SK-N-SH (cell line): Measurements from ENCODE around the gene AKAP6. TPM values are rescaled to one million over a fixed set of nuclear protein-coding genes. Genes with fewer than 3 reads are reported as not detected.

Experiments used
- CTCF ChIA-PET: fragments of 300-600, 350-600 bp; formaldehyde crosslinking; extraction: SDS; loops from one replicate; lab custom pipeline; 2021; lab: Yijun Ruan, JAX
- POLR2A ChIA-PET: fragments of 350-600 bp; sonication (Branson Sonifier 250); formaldehyde crosslinking; extraction: SDS; loops from one replicate; lab custom pipeline; 2020; ENCODE audit warnings: antibody characterized with exemption, inconsistent platforms; lab: Yijun Ruan, JAX
- DNase-seq: peaks from one replicate; pipeline ENCODE4 v3.0.0; 2012
- H2AFZ ChIP-seq: fragments of 200-600 bp; sonication (generic); 2 replicates; pipeline ENCODE4 v1.8.1; 2016; ENCODE audit warnings: antibody characterized with exemption, mild to moderate bottlenecking, low read depth
- H3F3A ChIP-seq: fragments of 200-600 bp; sonication (generic); replicated peaks from 2 replicates; pipeline ENCODE3; 2016; ENCODE audit warnings: antibody characterized with exemption, mild to moderate bottlenecking; ENCODE audit not compliant: insufficient read depth
- H3K27ac ChIP-seq, 2 experiments: fragments of 200-500 bp in 1 of 2; fragments of 200-600 bp in 1 of 2; sonication (Bioruptor generic) in 1 of 2; sonication (generic), shearing (Covaris generic) in 1 of 2; 2 replicates each; pipeline versions ENCODE4 v1.5.1 to v1.6.1; 2014 to 2016; ENCODE audit warnings: low read depth in 2 of 2, inconsistent platforms in 1 of 2, low read length in 1 of 2, mild to moderate bottlenecking in 1 of 2, mixed read lengths in 1 of 2
- H3K27me3 ChIP-seq: fragments of 200-600 bp; sonication (generic), shearing (Covaris generic); 2 replicates; pipeline ENCODE4 v1.6.1; 2016; ENCODE audit warnings: mixed run types; ENCODE audit not compliant: insufficient read depth
- H3K36me3 ChIP-seq, 2 experiments: fragments of 200-500 bp in 1 of 2; fragments of 200-600 bp in 1 of 2; sonication (Bioruptor generic) in 1 of 2; sonication (generic) in 1 of 2; replicated peaks in 1 of 2; 2 replicates each; pipeline versions ENCODE3 to v1.5.1; 2014 to 2016; ENCODE audit warnings: low read length in 1 of 2, mild to moderate bottlenecking in 1 of 2; ENCODE audit not compliant: insufficient read depth in 2 of 2, control insufficient read depth in 1 of 2
- H3K4me1 ChIP-seq, 2 experiments: fragments of 200-500 bp in 1 of 2; fragments of 200-600 bp in 1 of 2; sonication (Bioruptor generic) in 1 of 2; sonication (generic), shearing (Covaris generic) in 1 of 2; 2 replicates each; pipeline versions ENCODE4 v1.5.1 to v1.6.1; 2014 to 2016; ENCODE audit warnings: low read depth in 1 of 2, low read length in 1 of 2, mixed run types in 1 of 2; ENCODE audit not compliant: insufficient read depth in 2 of 2, control insufficient read depth in 1 of 2
- H3K4me2 ChIP-seq: fragments of 200-600 bp; sonication (generic), shearing (Covaris generic); 2 replicates; pipeline ENCODE4 v1.6.1; 2017; ENCODE audit warnings: mixed run types
- H3K4me3 ChIP-seq, 2 experiments: fragments of 200-500 bp in 1 of 2; fragments of 200-600 bp in 1 of 2; sonication (Bioruptor generic) in 1 of 2; sonication (generic), shearing (Covaris generic) in 1 of 2; 2 replicates each; pipeline versions ENCODE4 v1.5.1 to v1.8.1; 2014 to 2016; ENCODE audit warnings: low read depth in 2 of 2, inconsistent platforms in 1 of 2, low read length in 1 of 2, mild to moderate bottlenecking in 1 of 2, mixed read lengths in 1 of 2, moderate library complexity in 1 of 2
- H3K79me2 ChIP-seq: fragments of 200-600 bp; sonication (generic); 2 replicates; pipeline ENCODE4 v1.8.1; 2017; ENCODE audit warnings: mild to moderate bottlenecking; ENCODE audit not compliant: insufficient read depth
- H3K9ac ChIP-seq: fragments of 200-600 bp; sonication (generic); 2 replicates; pipeline ENCODE4 v1.6.1; 2017; ENCODE audit warnings: mixed run types
- H3K9me2 ChIP-seq: fragments of 200-600 bp; sonication (generic); 2 replicates; pipeline ENCODE4 v1.6.1; 2017; ENCODE audit warnings: mixed run types
- H3K9me3 ChIP-seq: fragments of 200-600 bp; sonication (generic); 2 replicates; pipeline ENCODE4 v1.6.1; 2017; ENCODE audit warnings: mixed run types, mild to moderate bottlenecking, moderate library complexity
- H4K20me1 ChIP-seq: fragments of 200-600 bp; sonication (generic); 2 replicates; pipeline ENCODE4 v1.6.1; 2017; ENCODE audit warnings: mild to moderate bottlenecking, mixed run types; ENCODE audit not compliant: insufficient read depth
- CHD2 ChIP-seq: fragments of 150-350 bp; IDR thresholded peaks from 2 replicates; pipeline ENCODE4 v1.6.1; 2018; ENCODE audit warnings: low read length; ENCODE audit not compliant: partially characterized antibody
- CTCF ChIP-seq: fragments of 200-600 bp; sonication (generic); IDR thresholded peaks from 2 replicates; pipeline ENCODE4 v1.6.1; 2017; ENCODE audit warnings: antibody characterized with exemption, mild to moderate bottlenecking, moderate library complexity
- ELF1 ChIP-seq: IDR thresholded peaks from 2 replicates; pipeline ENCODE4 v1.4.0; 2012
- EP300 ChIP-seq, 2 experiments: IDR thresholded peaks; 2 replicates each; pipeline versions ENCODE4 v1.4.0 to v1.6.1; 2012; ENCODE audit warnings: borderline replicate concordance in 1 of 2, low read depth in 1 of 2, low read length in 1 of 2
- EZH2phosphoT487 ChIP-seq: fragments of 200-600 bp; sonication (generic); IDR thresholded peaks from 2 replicates; pipeline ENCODE4 v1.6.1; 2017; ENCODE audit warnings: low read depth, mixed run types, mild to moderate bottlenecking, antibody characterized with exemption, moderate library complexity, borderline replicate concordance
- FOSL2 ChIP-seq: IDR thresholded peaks from 2 replicates; pipeline ENCODE4 v1.4.0; 2012; ENCODE audit warnings: low read depth, mild to moderate bottlenecking, moderate library complexity, borderline replicate concordance
- FOXJ3 ChIP-seq: sonication (generic); formaldehyde crosslinking; IDR thresholded peaks from 2 replicates; pipeline ENCODE4 v1.5.1; 2020; ENCODE audit warnings: mild to moderate bottlenecking, missing genetic modification reagents
- FOXM1 ChIP-seq: IDR thresholded peaks from 2 replicates; pipeline ENCODE4 v1.4.0; 2012; ENCODE audit warnings: low read depth, mild to moderate bottlenecking
- GABPA ChIP-seq: IDR thresholded peaks from 2 replicates; pipeline ENCODE4 v1.4.0; 2012; ENCODE audit warnings: low read depth, mild to moderate bottlenecking
- IRF3 ChIP-seq: fragments of 150-350 bp; IDR thresholded peaks from 2 replicates; pipeline ENCODE4 v1.6.1; 2016; ENCODE audit warnings: mild to moderate bottlenecking, low read depth, low read length
- JUND ChIP-seq: IDR thresholded peaks from 2 replicates; pipeline ENCODE4 v1.4.0; 2012
- MXI1 ChIP-seq: IDR thresholded peaks from 2 replicates; pipeline ENCODE4 v1.6.1; 2012; ENCODE audit warnings: mild to moderate bottlenecking, low read depth, low read length, improper control_type of control experiment
- NFIC ChIP-seq: IDR thresholded peaks from 2 replicates; pipeline ENCODE4 v1.4.0; 2012; ENCODE audit warnings: borderline replicate concordance
- NRF1 ChIP-seq: IDR thresholded peaks from 2 replicates; pipeline ENCODE4 v1.6.1; 2012; ENCODE audit warnings: low read depth, mild to moderate bottlenecking, low read length
- POLR2AphosphoS5 ChIP-seq: IDR thresholded peaks from 2 replicates; pipeline ENCODE4 v1.6.1; 2012; ENCODE audit warnings: low read depth, low read length
- RAD21 ChIP-seq: IDR thresholded peaks from 2 replicates; pipeline ENCODE4 v1.6.1; 2012; ENCODE audit warnings: mild to moderate bottlenecking, low read length
- RCOR1 ChIP-seq: fragments of 150-350 bp; IDR thresholded peaks from 2 replicates; pipeline ENCODE4 v1.6.1; 2017; ENCODE audit warnings: antibody characterized with exemption, low read length
- RFX5 ChIP-seq: IDR thresholded peaks from 2 replicates; pipeline ENCODE4 v1.6.1; 2012; ENCODE audit warnings: mild to moderate bottlenecking, improper control_type of control experiment, low read length
- RXRA ChIP-seq: IDR thresholded peaks from 2 replicates; pipeline ENCODE4 v1.4.0; 2012; ENCODE audit warnings: low read depth, mild to moderate bottlenecking, borderline replicate concordance
- TEAD4 ChIP-seq: IDR thresholded peaks from 2 replicates; pipeline ENCODE4 v1.4.0; 2012; ENCODE audit warnings: mild to moderate bottlenecking, borderline replicate concordance; ENCODE audit not compliant: insufficient read depth
- YY1 ChIP-seq: IDR thresholded peaks from 2 replicates; pipeline ENCODE4 v1.4.0; 2012; ENCODE audit warnings: low read depth, mild to moderate bottlenecking
- WGBS: methylation state at CpG from one replicate; pipeline ENCODE4 v1.1.6; 2017; ENCODE audit warnings: low lambda C conversion rate; 5-methylcytosine and 5-hydroxymethylcytosine counted together
- polyA plus RNA-seq, 3 experiments: library from polyadenylated mRNA; depleted of rRNA; stranded (reverse); fragments of >200 nt; gene quantifications; 2 replicates each; pipeline ENCODE4 v1.2.3, GENCODE V29; 2012
- TF ChIP-seq, protein P1 (sequence below): IDR thresholded peaks from 2 replicates; pipeline ENCODE4 v1.4.0; 2012; ENCODE audit warnings: low read depth
- TF ChIP-seq, protein P2 (sequence below): fragments of 150-350 bp; IDR thresholded peaks from 2 replicates; pipeline ENCODE4 v1.6.1; 2017; ENCODE audit warnings: antibody characterized with exemption, low read length, low read depth, borderline replicate concordance
- TF ChIP-seq, protein P3 (sequence below): IDR thresholded peaks from 2 replicates; pipeline ENCODE4 v1.6.1; 2012; ENCODE audit warnings: mild to moderate bottlenecking, low read depth, low read length, moderate library complexity

Gene AKAP6
- polyA plus RNA-seq, 1 of the 3 experiments (the other 2 are of a cell fraction) = 1.7 TPM

GRCh38 chr14:32349322-32349721, 20.2 kb downstream of the AKAP6 start:
- Histone ChIP-seq H3K4me1 (peaks cover 0 to 5% of the 10 kb centered on the region in 2 experiments; a peak in 2 of 4 replicates), H3F3A (peaks cover 13% of the 10 kb centered on the region), H2AFZ (no peak overlapping the region), H4K20me1 (no peaks in the 10 kb centered on the region), H3K27ac (no peak overlapping the region), H3K4me3 (no peak overlapping the region), H3K9me3 (no peaks in the 10 kb centered on the region), H3K9me2 (no peaks in the 10 kb centered on the region), H3K9ac (no peak overlapping the region), H3K4me2 (no peak overlapping the region), H3K27me3 (no peaks in the 10 kb centered on the region), H3K79me2 (no peaks in the 10 kb centered on the region), H3K36me3 (peaks cover 0 to 3% of the 10 kb centered on the region in 2 experiments)
- ChIA-PET POLR2A (no interaction called here), CTCF (interaction anchor here (1.5 kb wide), 1 partner anchor 12 kb away, joined by 4 read pairs; no protein-coding TSS in a partner anchor)
- DNase-seq = no peak
- WGBS = 85% methylated on average over 4 of the region's 4 CpGs
- TF ChIP-seq FOXM1 (no peak), MXI1 (no peak), CHD2 (no peak), FOSL2 (no peak), RXRA (no peak), POLR2AphosphoS5 (no peak), JUND (no peak), FOXJ3 (CRISPR knock-in tag) (no peak), RAD21 (no peak), YY1 (no peak), ELF1 (no peak), TEAD4 (no peak), EZH2phosphoT487 (no peak), RCOR1 (no peak), RFX5 (no peak), GABPA (no peak)
- TF ChIP-seq, protein P1, sequence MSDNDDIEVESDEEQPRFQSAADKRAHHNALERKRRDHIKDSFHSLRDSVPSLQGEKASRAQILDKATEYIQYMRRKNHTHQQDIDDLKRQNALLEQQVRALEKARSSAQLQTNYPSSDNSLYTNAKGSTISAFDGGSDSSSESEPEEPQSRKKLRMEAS = no peak
- TF ChIP-seq, protein P2, sequence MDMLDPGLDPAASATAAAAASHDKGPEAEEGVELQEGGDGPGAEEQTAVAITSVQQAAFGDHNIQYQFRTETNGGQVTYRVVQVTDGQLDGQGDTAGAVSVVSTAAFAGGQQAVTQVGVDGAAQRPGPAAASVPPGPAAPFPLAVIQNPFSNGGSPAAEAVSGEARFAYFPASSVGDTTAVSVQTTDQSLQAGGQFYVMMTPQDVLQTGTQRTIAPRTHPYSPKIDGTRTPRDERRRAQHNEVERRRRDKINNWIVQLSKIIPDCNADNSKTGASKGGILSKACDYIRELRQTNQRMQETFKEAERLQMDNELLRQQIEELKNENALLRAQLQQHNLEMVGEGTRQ = no peak

DNA sequence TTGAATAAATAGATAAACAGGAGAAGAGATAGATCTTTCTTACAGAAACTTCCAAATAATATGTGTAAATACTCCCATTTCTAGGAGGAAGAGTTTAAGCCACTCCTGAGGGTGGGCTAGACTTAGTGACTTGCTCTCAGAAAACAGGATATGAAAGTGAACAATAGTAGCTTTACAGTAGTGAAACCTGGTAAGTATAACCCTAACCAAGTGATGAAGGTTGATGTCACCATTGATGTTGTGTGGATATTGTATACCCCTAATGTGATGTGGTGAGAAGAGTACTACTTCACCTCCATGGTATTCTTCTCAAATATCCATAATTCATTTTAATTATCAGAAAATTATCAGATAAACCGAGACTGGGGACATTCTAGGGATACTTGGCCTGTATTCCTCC, 20.9 kb downstream of the AKAP6 start:
- H3K27me3 ChIP-seq = no peaks in the 10 kb centered on the region
- H3K4me2 ChIP-seq = no peak overlapping the region
- 21% methylated on average over 1 of the region's 1 CpG for WGBS
- peaks cover 13% of the 10 kb centered on the region for H3F3A ChIP-seq
- H3K9ac ChIP-seq = no peak overlapping the region
- no peak overlapping the region for H2AFZ ChIP-seq
- no peak overlapping the region for H3K27ac ChIP-seq
- no peak for DNase-seq
- H3K36me3 ChIP-seq = peaks cover 0 to 3% of the 10 kb centered on the region in 2 experiments
- POLR2A ChIA-PET = no interaction called here
- CTCF ChIA-PET = interaction anchor here (1.0 to 1.5 kb wide), 2 partner anchors 11 to 14 kb away, joined by 3 to 4 read pairs; no protein-coding TSS in a partner anchor
- no peak overlapping the region for H3K4me3 ChIP-seq
- H3K9me3 ChIP-seq = no peaks in the 10 kb centered on the region
- H3K4me1 ChIP-seq = peaks cover 0 to 9% of the 10 kb centered on the region in 2 experiments; a peak in 2 of 4 replicates
- H4K20me1 ChIP-seq = no peaks in the 10 kb centered on the region
- H3K79me2 ChIP-seq = no peaks in the 10 kb centered on the region
- no peaks in the 10 kb centered on the region for H3K9me2 ChIP-seq
- no peak for TF ChIP-seq NRF1
- TF ChIP-seq EP300 (IDR thresholded peaks at IDR 0.05; ENCODE audit: borderline replicate concordance in 1 of 2, low read depth in 1 of 2, low read length in 1 of 2) = no peak
- TF ChIP-seq IRF3 = no peak
- TF ChIP-seq NFIC = no peak
- TF ChIP-seq CTCF = no peak
- TF ChIP-seq, protein P3, sequence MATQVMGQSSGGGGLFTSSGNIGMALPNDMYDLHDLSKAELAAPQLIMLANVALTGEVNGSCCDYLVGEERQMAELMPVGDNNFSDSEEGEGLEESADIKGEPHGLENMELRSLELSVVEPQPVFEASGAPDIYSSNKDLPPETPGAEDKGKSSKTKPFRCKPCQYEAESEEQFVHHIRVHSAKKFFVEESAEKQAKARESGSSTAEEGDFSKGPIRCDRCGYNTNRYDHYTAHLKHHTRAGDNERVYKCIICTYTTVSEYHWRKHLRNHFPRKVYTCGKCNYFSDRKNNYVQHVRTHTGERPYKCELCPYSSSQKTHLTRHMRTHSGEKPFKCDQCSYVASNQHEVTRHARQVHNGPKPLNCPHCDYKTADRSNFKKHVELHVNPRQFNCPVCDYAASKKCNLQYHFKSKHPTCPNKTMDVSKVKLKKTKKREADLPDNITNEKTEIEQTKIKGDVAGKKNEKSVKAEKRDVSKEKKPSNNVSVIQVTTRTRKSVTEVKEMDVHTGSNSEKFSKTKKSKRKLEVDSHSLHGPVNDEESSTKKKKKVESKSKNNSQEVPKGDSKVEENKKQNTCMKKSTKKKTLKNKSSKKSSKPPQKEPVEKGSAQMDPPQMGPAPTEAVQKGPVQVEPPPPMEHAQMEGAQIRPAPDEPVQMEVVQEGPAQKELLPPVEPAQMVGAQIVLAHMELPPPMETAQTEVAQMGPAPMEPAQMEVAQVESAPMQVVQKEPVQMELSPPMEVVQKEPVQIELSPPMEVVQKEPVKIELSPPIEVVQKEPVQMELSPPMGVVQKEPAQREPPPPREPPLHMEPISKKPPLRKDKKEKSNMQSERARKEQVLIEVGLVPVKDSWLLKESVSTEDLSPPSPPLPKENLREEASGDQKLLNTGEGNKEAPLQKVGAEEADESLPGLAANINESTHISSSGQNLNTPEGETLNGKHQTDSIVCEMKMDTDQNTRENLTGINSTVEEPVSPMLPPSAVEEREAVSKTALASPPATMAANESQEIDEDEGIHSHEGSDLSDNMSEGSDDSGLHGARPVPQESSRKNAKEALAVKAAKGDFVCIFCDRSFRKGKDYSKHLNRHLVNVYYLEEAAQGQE = no peak
